ENCODE data around the gene TTYH2. TPM values are rescaled to one million over a fixed set of nuclear protein-coding genes. Genes with fewer than 3 reads are reported as not detected.

TTYH2 gene
- total RNA-seq, 1 donor from 2014 or later = 7.4 TPM

GRCh38 chr17:74201948-74202347 lies 11.4 kb upstream of the TTYH2 start:
- Histone ChIP-seq H3K9me3 (no peaks in the 10 kb centered on the region), H3K4me3 (no peak overlapping the region), H3K27me3 (peaks cover under 1% of the 10 kb centered on the region), H3K36me3 (peaks cover 23% of the 10 kb centered on the region), H3K4me1 (peaks cover 26% of the 10 kb centered on the region), H3K27ac (no peak overlapping the region)
- no peak for DNase-seq
- no peak for TF ChIP-seq CTCF (IDR thresholded peaks at IDR 0.05)
- ATAC-seq = no peak
- intact Hi-C loops (cut with DNase I) = no loop called here

- Histone ChIP-seq H3K4me3 (no peak overlapping the region), H3K4me1 (peaks cover 31% of the 10 kb centered on the region)
- intact Hi-C loops (cut with DNase I) = no loop called here
Measured at GRCh38 chr17:74202938-74203337, 10.4 kb upstream of the TTYH2 start.

GRCh38 chr17:74203439-74204240 lies 9.7 kb upstream of the TTYH2 start, which contains the start of gene RPL38:
TSS of gene RPL38 (plus strand) at chr17:74203678. CDS start at chr17:74203956, 278 bp downstream.
- Histone ChIP-seq H3K4me1 (peaks cover 31% of the 10 kb centered on the region), H3K27me3 (no peaks in the 10 kb centered on the region), H3K36me3 (peaks cover 40% of the 10 kb centered on the region), H3K4me3 (peak within 1 kb of the TSS; percentile 95), H3K27ac (peak within 1 kb of the TSS; percentile 88), H3K9me3 (no peaks in the 10 kb centered on the region)
- peak; percentile 94 for DNase-seq
- peak; percentile 97 for ATAC-seq
- TF ChIP-seq CTCF (IDR thresholded peaks at IDR 0.05) = peak; percentile 95
- intact Hi-C loops (cut with DNase I) = no loop called here

More at GRCh38 chr17:74202938-74203337, 10.4 kb upstream of the TTYH2 start:
- no peaks in the 10 kb centered on the region for H3K9me3 ChIP-seq
- H3K27me3 ChIP-seq = no peaks in the 10 kb centered on the region
- H3K27ac ChIP-seq = no peak overlapping the region
- TF ChIP-seq CTCF (IDR thresholded peaks at IDR 0.05) = no peak
- DNase-seq (no peak), ATAC-seq (no peak)
- peaks cover 33% of the 10 kb centered on the region for H3K36me3 ChIP-seq

GRCh38 chr17:74204474-74204873 lies 8.9 kb upstream of the TTYH2 start:
- TF ChIP-seq CTCF (IDR thresholded peaks at IDR 0.05) = no peak
- H3K27me3 ChIP-seq = no peaks in the 10 kb centered on the region
- H3K27ac ChIP-seq = peak overlapping the region; percentile 88
- peak overlapping the region; percentile 95 for H3K4me3 ChIP-seq
- peaks cover 48% of the 10 kb centered on the region for H3K36me3 ChIP-seq
- ATAC-seq = no peak
- H3K9me3 ChIP-seq = no peaks in the 10 kb centered on the region
- peaks cover 31% of the 10 kb centered on the region for H3K4me1 ChIP-seq
- intact Hi-C loops (cut with DNase I) = no loop called here
- DNase-seq = no peak

- ATAC-seq (no peak), DNase-seq (no peak)
- no peak overlapping the region for H3K4me3 ChIP-seq
- no peak for TF ChIP-seq CTCF (IDR thresholded peaks at IDR 0.05)
- H3K36me3 ChIP-seq = peaks cover 56% of the 10 kb centered on the region
- H3K9me3 ChIP-seq = no peaks in the 10 kb centered on the region
- H3K27ac ChIP-seq = no peak overlapping the region
- H3K27me3 ChIP-seq = no peaks in the 10 kb centered on the region
- peaks cover 33% of the 10 kb centered on the region for H3K4me1 ChIP-seq
- intact Hi-C loops (cut with DNase I) = no loop called here
Measured at GRCh38 chr17:74205274-74205673, 8.1 kb upstream of the TTYH2 start.

Data from upper lobe of right lung (tissue), 1 donor.